Sigmoid colon (tissue), 7 donors: Measurements from ENCODE around the gene CDK11A. TPM values are rescaled to one million over a fixed set of nuclear protein-coding genes. Genes with fewer than 3 reads are reported as not detected.

ENCODE experiments used
- DNase-seq: peaks from one replicate; pipeline ENCODE4 v3.0.0-alpha.2; 2019
- H3K27ac ChIP-seq, 4 donors: fragments of 200-600 bp; sonication (generic); one replicate each; pipeline ENCODE4 v1.5.1; 2016 to 2019; ENCODE audit warnings: mild to moderate bottlenecking in 1 of 4
- H3K27me3 ChIP-seq, 3 donors: fragments of 200-600 bp; sonication (generic); one replicate each; pipeline ENCODE4 v1.5.1; 2019; ENCODE audit warnings: mild to moderate bottlenecking in 1 of 3
- H3K36me3 ChIP-seq, 4 donors: fragments of 200-600 bp; sonication (generic); one replicate each; pipeline ENCODE4 v1.5.1; 2016 to 2019
- H3K4me1 ChIP-seq, 4 donors: fragments of 200-600 bp; sonication (generic); one replicate each; pipeline ENCODE4 v1.5.1; 2017 to 2019
- H3K4me3 ChIP-seq, 4 donors: fragments of 200-600 bp; sonication (generic); one replicate each; pipeline ENCODE4 v1.5.1; 2017 to 2019; ENCODE audit warnings: mild to moderate bottlenecking in 2 of 4, moderate library complexity in 1 of 4
- H3K9me3 ChIP-seq, 4 donors: fragments of 200-600 bp in 3 of 4; sonication (generic) in 3 of 4; one replicate each; pipeline versions ENCODE4 v1.5.1 to v1.6.1; 2013 to 2019
- EP300 ChIP-seq, 4 donors: sonication (generic); formaldehyde crosslinking; IDR thresholded peaks; one replicate each; pipeline ENCODE4 v1.6.1; 2017; ENCODE audit warnings: antibody characterized with exemption in 4 of 4
- POLR2A ChIP-seq, 2 donors: fragments of 450-650 bp; IDR thresholded peaks; one replicate each; pipeline ENCODE4 v1.6.1; 2016; ENCODE audit warnings: antibody characterized with exemption in 2 of 2, mild to moderate bottlenecking in 2 of 2, moderate library complexity in 2 of 2
- POLR2AphosphoS5 ChIP-seq, 4 donors: sonication (generic); formaldehyde crosslinking; IDR thresholded peaks; one replicate each; pipeline ENCODE4 v1.6.1; 2017; ENCODE audit warnings: antibody characterized with exemption in 4 of 4
- WGBS, 2 donors: extraction: QIAGEN DNeasy Blood & Tissue Kit; methylation state at CpG; one replicate each; pipeline ENCODE4 v1.1.7; 2013; 5-methylcytosine and 5-hydroxymethylcytosine counted together
- intact Hi-C: fragments of 100-400 bp; cut with DNase I; formaldehyde crosslinking; loops from one replicate; pipeline ENCODE4 v1.15.1; 2023
- polyA plus RNA-seq, 3 donors: library from polyadenylated mRNA; stranded (reverse); fragments of 200-250 nt; gene quantifications; one replicate each; pipeline ENCODE4 v1.2.3, GENCODE V29; 2013
- total RNA-seq, 4 donors: library from RNA; depleted of rRNA; stranded (reverse); fragments of >200 nt; gene quantifications; one replicate each; pipeline ENCODE4 v1.1.0, GENCODE V29; 2016
- TF ChIP-seq, protein P1 (sequence below), 4 experiments: fragments of 450-650 bp in 3 of 4; fragments of 200-600 bp in 1 of 4; IDR thresholded peaks; one replicate each; pipeline ENCODE4 v1.5.1; 2016 to 2019; ENCODE audit warnings: antibody characterized with exemption in 4 of 4, mild to moderate bottlenecking in 3 of 4, moderate library complexity in 2 of 4
- donor health status: healthy with polysubstance abuse.
- donor health status: Bipolar disorder and iron deficiency.
- donor health status: healthy.

The CDK11A gene
- total and polyA plus RNA-seq, 7 donors: 19.8 to 53.7 (median 33.5) TPM

DNA sequence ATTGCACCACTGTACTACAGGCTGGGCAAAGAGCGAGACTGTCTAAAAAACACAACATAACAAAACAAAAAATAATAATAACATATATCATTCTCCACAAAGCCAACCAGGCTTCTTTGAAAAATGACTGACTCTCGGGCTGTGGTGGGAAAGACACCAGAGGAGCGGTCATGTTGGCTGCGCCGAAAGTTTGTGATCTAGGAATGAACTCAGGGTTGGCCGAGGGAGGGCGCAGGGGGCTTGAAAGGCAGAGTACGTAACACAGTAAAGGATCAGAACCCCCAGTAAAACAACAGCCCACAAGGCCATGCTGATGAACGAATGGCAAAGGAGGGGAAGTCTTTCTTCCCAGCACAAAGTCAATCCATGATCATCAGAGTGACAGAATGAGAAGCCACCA lies 36.3 kb downstream of the CDK11A start:
- H3K27ac ChIP-seq: no peak overlapping the region
- H3K36me3 ChIP-seq: peaks cover 0 to 1% (median 0%) of the 10 kb centered on the region in 4 donors
- no peaks in the 10 kb centered on the region for H3K27me3 ChIP-seq
- H3K4me3 ChIP-seq: no peak overlapping the region
- intact Hi-C loops: no loop called here
- peaks cover 0 to 21% (median 13%) of the 10 kb centered on the region in 4 donors for H3K4me1 ChIP-seq
- 84 to 97% methylated on average over 9 of the region's 9 CpGs for WGBS, 2 donors
- DNase-seq: no peak
- H3K9me3 ChIP-seq: no peaks in the 10 kb centered on the region
- TF ChIP-seq EP300 (IDR thresholded peaks at IDR 0.05) (no peak), POLR2A (IDR thresholded peaks at IDR 0.05) (no peak), POLR2AphosphoS5 (IDR thresholded peaks at IDR 0.05) (no peak)
- TF ChIP-seq, protein P1, sequence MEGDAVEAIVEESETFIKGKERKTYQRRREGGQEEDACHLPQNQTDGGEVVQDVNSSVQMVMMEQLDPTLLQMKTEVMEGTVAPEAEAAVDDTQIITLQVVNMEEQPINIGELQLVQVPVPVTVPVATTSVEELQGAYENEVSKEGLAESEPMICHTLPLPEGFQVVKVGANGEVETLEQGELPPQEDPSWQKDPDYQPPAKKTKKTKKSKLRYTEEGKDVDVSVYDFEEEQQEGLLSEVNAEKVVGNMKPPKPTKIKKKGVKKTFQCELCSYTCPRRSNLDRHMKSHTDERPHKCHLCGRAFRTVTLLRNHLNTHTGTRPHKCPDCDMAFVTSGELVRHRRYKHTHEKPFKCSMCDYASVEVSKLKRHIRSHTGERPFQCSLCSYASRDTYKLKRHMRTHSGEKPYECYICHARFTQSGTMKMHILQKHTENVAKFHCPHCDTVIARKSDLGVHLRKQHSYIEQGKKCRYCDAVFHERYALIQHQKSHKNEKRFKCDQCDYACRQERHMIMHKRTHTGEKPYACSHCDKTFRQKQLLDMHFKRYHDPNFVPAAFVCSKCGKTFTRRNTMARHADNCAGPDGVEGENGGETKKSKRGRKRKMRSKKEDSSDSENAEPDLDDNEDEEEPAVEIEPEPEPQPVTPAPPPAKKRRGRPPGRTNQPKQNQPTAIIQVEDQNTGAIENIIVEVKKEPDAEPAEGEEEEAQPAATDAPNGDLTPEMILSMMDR (IDR thresholded peaks at IDR 0.05): no peak

DNA sequence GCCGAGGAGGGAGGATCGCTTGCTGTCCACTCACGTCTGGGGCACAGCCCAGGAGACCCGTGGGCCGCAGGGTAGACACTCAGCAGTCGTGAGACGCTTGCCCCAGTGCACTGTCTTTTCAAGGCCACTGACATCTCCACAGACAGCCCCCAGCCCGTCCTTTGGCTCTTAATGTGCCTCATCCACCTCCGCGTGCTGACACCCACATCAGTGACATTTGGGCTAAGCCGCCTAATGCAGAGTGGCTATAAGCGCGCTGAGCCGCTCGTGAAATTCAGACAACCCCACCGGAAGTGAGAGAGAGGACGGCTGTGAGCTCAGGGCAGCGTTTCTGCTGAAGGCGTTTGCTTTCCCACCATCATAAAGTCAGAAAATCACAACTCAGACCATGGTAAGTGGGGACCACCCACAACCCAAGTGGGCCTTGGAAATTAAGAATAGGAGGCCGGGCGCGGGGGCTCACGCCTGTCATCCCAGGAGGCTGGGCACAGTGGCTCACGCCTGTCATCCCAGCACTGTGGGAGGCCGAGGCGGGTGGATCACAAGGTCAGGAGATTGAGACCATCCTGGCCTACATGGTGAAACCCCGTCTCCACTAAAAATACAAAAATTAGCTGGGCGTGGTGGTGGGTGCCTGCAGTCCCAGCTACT lies 40.0 kb downstream of the CDK11A start:
- H3K27me3 ChIP-seq: no peaks in the 10 kb centered on the region
- H3K27ac ChIP-seq: peak overlapping the region in 1 of 4 donors; percentile 20
- WGBS, 2 donors: 91 to 94% methylated on average over 28 of the region's 28 CpGs
- DNase-seq: no peak
- peaks cover 0 to 11% (median 0%) of the 10 kb centered on the region in 4 donors for H3K36me3 ChIP-seq
- no peaks in the 10 kb centered on the region for H3K9me3 ChIP-seq
- H3K4me3 ChIP-seq: no peak overlapping the region
- intact Hi-C loops: no loop called here
- peaks cover 0 to 24% (median 12%) of the 10 kb centered on the region in 4 donors for H3K4me1 ChIP-seq
- no peak for TF ChIP-seq POLR2AphosphoS5 (IDR thresholded peaks at IDR 0.05)
- no peak for TF ChIP-seq POLR2A (IDR thresholded peaks at IDR 0.05)
- no peak for TF ChIP-seq EP300 (IDR thresholded peaks at IDR 0.05)
- TF ChIP-seq, protein P1 (IDR thresholded peaks at IDR 0.05): no peak

DNA sequence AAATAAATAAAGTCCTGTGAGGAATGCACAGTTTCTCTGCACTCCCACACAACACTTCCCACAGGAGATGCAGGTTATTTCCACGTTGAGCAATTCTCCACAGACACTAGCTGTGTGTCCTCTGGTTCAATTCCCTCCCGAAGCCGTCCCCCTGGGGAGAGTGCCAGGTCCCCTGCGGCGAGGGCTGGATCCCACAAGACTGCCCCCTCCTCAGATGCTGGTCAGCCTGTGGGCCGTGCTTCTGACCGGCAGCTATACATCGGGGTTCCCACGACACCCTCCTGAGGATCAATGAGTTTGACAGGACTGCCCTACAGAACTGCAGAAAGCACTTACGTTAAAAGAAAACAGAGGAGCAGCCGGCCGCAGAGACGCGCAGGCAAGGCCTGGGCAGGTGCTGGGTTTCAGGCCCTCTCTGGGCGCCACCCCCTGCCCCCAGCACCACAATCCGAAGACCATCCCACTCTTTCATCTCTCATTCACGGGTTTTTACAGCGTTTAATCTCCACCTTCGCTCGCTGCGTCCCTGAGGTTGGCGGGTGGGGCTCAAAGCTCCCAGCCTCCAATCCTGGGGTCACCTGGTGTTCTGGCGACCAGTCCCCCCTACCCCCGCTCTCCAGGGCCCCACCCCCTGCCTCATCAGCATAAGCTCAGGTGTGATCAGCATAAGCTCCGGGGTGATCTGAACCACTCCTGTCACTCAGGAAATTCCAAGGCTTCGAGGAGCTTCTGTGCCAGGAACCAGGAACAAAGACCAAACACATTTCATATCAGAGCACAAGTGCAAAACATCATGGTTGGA lies 40.9 kb downstream of the CDK11A start:
- WGBS, 2 donors: 82 to 83% methylated on average over 26 of the region's 26 CpGs
- DNase-seq: no peak
- Histone ChIP-seq H3K4me3 (no peak overlapping the region), H3K36me3 (peaks cover 0 to 11% (median 0%) of the 10 kb centered on the region in 4 donors), H3K27me3 (no peaks in the 10 kb centered on the region), H3K4me1 (peaks cover 0 to 31% (median 18%) of the 10 kb centered on the region in 4 donors), H3K27ac (peak overlapping the region in 1 of 4 donors; percentile 20), H3K9me3 (no peaks in the 10 kb centered on the region)
- TF ChIP-seq EP300 (IDR thresholded peaks at IDR 0.05) (no peak), POLR2AphosphoS5 (IDR thresholded peaks at IDR 0.05) (no peak), POLR2A (IDR thresholded peaks at IDR 0.05) (no peak)
- TF ChIP-seq, protein P1 (IDR thresholded peaks at IDR 0.05): no peak
- intact Hi-C loops: no loop called here

DNA sequence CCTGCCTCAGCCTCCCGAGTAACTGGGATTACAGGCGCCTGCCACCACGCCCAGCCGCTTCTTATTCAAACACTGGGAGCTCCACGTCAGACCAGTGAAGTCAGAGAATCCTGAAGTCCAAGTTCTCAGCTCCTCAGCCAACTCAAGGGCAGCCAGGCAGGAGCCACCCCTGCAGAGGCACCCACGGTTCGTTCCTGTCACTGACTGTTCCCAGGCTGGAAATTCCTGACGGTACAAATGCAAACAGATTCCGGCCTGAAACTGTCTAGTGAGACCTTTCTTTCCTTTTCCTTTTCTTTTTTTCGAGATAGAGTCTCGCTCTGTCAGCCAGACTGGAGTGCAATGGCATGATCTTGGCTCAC lies 43.3 kb downstream of the CDK11A start:
- no peaks in the 10 kb centered on the region for H3K27me3 ChIP-seq
- no peak overlapping the region for H3K27ac ChIP-seq
- WGBS, 2 donors: 55 to 74% methylated on average over 11 of the region's 11 CpGs
- intact Hi-C loops: no loop called here
- no peak overlapping the region for H3K4me3 ChIP-seq
- TF ChIP-seq POLR2AphosphoS5 (IDR thresholded peaks at IDR 0.05) (no peak), POLR2A (IDR thresholded peaks at IDR 0.05) (no peak), EP300 (IDR thresholded peaks at IDR 0.05) (no peak)
- TF ChIP-seq, protein P1 (IDR thresholded peaks at IDR 0.05): no peak
- peaks cover 0 to 24% (median 18%) of the 10 kb centered on the region in 4 donors for H3K4me1 ChIP-seq
- H3K36me3 ChIP-seq: peaks cover 0 to 11% (median 0%) of the 10 kb centered on the region in 4 donors
- H3K9me3 ChIP-seq: no peaks in the 10 kb centered on the region
- peak; percentile 42 for DNase-seq
